GM18867 (cell line): Measurements from ENCODE around the gene PAX8.

Experiments used
- ATAC-seq: cut with Tn5 transposase; IDR thresholded peaks from one replicate; pipeline ENCODE4 v1.9.1; 2021; ENCODE audit warnings: mild to moderate bottlenecking, moderate library complexity; ENCODE audit not compliant: unreplicated experiment

Gene PAX8

DNA sequence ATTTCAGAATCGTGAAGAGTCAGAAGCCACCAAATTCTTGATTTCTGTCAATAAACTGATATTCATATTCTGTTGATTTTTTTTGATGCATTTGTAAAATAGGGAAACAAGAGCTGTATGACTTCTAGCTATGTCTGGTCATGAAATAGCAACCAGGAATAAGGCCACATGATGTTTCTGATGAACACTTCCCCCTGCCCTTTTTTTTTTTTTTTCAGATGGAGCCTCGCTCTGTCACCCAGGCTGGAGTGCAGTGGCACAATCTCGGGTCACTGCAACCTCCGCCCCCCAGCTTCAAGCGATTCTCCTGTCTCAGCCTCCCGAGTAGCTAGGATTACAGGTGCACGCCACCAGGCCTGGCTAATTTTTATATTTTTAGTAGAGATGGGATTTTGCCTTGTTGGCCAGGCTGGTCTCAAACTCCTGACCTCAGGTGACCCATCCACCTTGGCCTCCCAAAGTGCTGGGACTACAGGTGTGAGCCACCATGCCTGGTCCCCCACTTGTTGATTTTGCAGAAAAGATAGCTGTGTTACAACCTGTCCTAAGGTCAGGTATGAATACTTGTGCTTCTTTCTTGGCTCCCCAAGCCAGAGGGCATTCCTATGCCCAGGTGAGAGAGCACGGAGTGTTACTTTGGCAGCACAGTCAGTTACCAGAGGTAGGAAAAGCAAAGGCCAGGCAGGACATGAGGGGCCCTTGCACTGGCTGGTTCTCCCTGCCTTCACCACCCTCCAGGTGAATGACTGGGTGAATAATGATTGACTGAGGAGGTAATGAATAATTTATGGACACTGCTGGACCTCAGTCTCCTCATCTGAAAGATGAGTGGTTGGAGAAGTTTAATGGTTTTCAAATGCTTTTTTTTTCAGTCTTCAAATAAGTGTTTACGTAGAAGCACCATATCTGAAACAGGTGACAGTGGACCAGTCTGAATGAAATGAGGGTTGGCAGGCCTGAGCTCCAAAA lies 39.6 kb downstream of the PAX8 start:
- no peak for ATAC-seq

DNA sequence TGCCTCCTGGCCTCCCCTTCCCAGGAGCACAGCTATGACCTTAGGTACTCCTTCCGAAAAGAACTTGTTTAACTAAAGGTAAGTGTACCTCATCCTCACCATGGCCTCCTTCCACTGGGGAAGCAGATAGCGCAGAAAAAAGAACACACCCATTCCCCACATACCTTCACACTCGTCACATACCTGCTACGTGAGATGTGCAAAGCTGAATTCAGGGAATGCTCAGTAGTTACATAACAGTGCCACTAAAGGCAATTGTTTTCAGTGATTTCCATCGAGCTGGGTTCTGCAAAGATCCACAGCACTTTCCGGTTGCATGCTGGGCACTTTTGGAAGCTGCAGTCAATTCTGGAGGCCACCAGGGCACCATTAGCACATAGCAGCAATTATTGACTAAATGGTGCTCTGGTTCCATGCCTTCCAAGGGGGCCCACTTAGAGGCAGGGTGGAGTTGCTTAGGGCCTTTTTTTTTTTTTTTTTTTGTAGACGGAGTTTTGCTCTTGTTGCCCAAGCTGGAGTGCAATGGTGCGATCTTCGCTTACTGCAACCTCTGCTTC lies 41.0 kb downstream of the PAX8 start:
- ATAC-seq = no peak

DNA sequence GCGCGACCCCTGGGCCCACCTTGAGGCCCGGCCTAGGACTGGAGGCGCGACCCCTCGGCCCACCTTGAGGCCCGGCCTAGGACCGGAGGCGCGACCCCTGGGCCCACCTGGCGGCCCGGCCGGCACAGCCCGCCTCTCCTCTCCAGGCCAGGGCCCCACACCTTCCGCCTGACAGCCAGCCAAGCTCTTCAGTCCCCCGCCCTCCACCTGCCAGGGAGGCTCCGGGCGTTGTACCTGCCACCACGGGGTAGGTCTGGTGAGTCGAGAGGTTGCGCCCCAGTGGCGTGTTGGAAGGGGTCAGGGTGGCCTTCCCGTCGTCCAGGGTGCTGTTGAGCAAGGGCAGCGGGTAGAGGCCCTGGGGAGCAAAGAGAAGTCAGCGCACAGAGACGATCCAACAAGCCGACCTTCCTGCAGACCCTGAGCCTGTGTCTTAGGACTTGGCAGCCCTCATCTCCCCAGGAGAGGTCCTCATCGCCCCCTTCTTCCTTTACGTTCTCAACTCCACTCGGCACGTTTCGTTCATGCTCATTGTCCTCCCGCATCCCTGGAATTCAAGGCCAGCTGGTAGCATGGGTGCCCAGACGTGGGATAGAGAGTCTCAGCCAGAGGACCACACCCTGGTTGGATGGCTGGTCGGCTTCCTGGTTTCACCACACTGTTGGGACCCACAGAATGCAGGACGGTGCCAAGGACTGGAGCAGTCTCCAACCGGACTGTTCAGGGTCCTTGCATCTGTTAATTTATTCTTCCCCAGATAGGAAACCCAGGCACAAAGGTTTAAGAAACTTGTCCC lies 42.2 kb downstream of the PAX8 start:
- no peak for ATAC-seq

DNA sequence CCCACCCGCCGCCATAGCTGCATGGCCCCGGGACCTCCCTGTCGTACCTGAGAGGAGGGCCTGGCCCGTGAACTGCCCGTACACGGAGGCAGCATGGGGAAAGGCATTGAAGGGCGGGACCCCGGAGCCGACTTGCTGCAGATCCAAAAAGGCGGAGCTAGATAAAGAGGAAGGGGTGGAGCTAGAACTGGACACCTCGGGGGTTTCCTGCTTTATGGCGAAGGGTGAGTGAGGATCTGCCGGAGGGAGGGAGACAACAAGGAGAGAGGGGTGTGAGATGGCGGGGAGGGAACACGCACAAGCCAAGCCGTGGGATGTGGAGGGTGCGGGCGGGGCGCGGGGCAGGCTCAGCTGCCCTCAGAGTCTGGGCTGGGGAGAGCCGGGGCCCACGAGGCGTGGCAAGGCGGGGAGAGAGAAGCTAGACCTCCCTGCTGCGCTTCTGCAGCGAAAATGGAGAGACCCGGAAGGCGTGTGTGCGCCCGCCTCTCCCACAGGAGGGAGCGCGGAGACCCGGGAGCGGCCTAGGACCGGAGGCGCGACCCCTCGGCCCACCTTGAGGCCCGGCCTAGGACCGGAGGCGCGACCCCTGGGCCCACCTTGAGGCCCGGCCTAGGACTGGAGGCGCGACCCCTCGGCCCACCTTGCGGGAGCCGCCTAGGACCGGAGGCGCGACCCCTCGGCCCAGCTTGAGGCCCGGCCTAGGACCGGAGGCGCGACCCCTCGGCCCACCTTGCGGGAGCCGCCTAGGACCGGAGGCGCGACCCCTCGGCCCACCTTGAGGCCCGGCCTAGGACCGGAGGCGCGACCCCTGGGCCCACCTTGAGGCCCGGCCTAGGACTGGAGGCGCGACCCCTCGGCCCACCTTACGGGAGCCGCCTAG lies 43.1 kb downstream of the PAX8 start:
- ATAC-seq = peak; percentile 92

DNA sequence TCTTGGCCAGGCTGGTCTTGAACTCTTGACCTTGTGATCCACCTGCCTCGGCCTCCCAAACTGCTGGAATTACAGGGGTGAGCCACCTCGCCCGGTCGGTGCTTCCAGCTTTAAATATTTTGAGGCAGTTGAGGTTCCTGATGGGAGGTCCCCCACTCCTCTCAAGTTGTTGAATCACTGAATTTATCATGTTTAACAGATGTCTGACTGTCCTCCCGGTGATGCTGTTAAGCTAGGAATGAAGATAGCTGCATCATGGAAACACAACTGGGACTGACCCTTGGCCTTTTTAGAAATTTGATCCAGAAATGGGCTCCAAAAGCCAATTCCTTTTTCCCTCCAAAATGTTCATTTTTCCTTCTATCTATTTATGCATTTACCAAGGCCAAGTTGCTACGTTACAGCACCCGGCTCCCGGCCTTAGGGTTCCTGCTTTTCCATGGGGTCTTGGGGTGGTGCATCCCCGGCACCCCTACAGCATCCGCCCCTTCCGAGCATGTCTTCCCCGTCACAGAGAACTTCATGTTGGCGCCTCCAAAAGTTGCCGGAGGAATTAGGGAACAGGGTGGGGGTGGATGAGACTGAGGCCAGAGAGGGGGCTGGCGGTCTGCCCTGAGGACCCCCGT lies 43.9 kb downstream of the PAX8 start:
- peak; percentile 7 for ATAC-seq

DNA sequence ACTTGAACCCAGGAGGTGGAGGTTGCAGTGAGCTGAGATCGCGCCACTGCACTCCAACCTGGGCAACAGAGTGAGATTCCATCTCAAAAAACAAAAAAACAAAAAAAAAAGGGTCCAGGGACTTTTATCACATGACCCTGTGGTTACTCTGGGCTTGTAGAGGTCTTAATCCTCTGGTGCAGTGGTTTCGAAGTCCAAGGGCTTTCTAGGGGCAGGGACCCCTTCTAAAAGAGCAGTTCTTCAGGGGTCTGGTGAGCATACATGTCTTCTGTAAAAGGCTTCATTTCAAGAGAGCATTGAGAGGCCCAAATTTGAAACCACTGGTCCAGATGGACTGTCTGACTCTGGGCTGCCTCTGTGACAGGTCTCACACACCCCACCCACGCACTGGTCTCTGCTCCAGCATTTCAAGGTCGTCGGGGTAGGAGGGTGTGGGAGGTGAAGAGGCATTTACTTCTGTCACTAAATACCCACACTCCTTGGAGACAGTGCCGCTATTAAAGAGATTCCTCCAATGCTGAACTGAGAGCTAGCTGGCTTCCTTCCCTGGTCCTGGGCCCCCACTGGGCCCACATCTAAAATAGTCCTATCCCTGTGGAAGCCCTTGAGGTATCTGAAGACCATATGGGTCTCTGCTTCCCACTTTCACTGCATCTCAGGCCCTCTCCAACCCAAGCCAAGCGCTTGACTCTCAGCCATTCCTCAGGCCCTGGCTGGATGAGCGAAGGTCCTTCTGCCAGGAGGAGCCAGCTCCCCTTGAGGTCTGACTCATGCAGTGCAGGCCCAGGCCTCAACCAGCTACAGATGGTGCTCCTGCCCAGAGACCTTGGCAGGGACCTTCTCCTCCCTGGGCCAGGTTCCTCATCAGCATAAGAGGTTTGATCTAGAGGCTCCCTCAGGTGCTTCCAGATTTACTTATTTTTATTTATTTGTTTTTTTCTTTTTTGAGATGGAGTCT lies 44.8 kb downstream of the PAX8 start:
- ATAC-seq = no peak

DNA sequence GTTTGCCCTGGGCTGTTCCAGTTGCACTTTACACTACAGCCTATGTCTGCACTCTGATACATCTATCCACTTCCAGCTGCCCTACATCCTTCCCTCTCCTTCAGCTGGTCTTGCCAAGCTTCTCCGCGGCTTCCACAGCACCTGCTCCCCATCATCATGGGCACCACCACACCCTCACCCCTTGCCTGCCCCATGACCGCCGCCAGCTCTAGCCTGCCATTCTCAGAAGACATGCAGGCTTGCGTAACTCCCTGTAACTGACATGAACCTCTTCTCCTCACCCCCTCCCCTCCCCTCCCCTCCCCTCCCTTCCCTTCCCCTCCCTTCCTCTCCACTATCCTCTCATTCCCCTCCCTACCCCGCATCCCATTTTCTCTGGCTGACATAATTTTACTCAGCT lies 46.0 kb downstream of the PAX8 start:
- ATAC-seq = no peak

DNA sequence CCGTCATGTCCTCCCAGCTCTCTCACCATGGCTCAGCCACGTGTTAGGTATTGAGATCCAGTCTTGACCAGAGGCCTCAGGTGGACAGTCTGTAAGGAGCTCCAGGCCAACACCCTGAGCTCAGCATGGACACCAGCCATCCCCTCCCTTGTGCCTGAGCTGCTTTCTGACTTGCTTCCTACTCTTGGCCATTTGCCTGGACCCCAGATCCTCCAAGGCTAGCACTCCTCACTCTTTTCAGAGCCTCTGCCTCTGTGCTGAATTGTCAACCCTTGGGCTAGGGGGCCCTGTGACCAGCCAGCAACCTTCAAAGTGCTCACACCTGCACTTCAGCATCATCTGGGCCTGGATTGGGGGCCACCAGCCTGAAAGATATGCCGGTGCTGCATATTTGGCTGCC lies 46.6 kb downstream of the PAX8 start:
- no peak for ATAC-seq

DNA sequence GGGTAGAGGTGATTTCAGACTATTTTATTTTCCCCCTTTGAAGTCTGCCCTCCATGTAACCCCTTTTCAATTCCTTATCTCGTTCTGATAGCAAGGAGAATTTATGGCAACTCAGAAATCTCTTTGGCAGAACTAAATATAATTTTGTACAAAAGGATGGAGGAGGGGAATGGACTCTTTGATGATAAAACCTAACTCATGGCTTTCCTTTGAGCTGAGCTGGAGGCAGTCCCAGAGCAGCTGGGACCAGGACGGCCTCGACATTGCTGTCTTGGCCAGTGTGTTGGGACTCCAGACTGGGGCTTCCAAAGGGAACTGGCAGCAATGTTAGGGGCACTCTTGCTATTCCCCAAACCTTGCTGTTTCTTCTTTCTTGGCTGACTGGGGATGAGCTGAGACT lies 47.7 kb downstream of the PAX8 start:
- ATAC-seq = no peak

DNA sequence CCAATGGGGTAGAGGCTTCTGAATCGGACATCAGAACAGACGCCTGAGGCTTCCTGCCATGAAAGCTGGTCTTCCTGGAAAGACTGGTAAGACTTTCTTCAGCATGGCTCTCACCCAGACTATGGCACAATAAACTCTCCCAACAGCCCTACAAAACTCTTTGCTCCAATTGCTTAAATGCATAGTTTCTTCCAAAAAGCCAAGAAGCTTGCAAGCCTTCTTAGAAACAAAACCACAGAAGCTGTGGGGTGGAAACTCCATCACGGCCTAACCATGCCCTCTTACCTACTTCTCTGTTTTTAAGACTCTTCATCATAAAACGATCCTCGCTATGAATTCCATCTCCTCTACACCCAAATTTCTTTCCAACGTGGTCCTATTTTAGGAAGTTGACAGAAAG lies 48.2 kb downstream of the PAX8 start:
- no peak for ATAC-seq

DNA sequence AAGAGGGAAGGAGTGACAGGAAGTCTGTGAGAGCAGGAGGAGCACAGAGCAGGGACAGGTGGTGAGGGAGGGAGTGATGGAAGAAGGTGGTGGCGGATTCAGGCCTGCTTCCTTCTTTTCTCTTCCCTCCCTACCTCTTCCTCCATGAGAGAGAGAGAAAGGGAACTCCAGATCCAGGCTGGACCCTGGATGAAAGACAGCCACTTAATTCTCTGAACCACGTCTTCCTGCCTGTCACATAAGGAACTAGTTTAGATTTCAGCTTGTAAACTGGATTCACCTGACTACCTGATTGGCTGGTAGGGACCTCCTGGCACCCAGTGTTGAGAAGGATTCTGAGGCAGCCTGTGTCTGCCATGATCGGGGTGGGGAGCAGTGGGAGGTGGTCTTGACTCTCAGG lies 48.9 kb downstream of the PAX8 start:
- ATAC-seq = no peak

DNA sequence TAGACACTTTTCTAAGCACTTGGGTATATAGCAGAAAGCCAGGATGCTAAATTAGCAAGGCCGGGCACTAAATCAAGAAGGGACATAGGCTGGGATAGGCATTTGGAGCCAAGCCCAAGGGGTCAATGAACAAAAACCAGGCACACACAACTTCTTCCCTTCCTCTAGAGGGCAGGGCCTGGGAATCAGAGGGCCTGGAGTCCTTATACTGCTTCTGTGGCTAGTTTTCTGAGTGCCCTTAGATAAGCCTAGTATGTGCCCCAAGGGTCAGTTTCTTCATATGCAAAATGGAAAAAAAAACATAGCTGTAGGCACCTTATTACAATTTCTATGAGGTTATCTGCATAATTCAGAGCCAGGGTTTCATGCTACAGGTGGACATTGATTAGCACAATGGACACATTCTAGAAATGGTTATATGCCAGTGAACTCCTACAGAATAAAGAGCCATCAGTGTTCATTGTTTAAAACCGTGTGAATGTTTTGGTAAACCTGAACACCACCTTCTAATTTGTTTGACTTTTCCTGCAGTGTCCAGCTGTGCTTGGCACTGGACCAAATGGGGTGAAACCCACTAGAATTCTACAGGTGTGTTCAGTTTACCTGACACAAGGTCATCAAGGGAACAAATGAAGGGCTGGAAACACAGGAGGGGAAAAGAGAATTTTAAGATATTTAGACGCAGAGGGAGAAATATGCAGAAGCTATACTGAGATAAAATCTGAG lies 49.6 kb downstream of the PAX8 start:
- ATAC-seq = no peak

DNA sequence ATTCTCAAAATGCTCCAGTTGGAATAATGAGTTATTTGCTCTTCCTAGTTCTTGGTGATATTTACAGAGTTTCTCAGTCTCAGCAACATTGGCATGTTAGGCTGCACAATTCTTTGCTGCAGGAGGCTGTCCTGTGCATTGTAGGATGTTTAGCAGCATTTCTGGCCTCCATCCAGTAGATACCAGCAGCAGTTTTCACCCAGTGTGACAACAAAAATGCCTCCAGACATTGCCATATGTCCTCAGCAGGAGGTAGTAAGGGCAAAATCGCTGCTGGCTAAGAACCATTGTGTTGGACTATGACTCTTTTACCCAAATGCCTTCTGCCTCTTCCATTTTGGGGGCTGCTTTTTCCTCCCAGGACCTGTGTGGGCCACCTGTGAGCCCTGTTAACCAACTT lies 50.4 kb downstream of the PAX8 start:
- ATAC-seq = no peak

DNA sequence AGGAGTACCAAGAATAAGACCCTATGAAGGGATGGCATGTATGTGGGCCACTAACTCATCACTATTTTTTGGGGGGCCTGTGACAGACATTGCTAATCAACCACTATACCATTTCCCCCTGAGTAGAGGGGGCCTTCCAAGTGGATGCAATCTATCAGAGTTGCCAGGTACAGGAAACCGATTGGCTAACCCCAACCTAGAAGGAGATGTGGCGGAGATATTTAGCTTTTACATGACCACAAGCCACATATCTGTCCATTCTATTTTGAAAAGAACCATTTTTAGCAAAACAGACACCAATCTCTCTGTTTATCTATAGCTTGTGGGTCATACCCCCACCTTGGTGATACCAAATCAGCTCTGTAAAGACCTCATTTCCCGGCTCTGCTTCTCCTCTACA lies 51.0 kb downstream of the PAX8 start:
- no peak for ATAC-seq

DNA sequence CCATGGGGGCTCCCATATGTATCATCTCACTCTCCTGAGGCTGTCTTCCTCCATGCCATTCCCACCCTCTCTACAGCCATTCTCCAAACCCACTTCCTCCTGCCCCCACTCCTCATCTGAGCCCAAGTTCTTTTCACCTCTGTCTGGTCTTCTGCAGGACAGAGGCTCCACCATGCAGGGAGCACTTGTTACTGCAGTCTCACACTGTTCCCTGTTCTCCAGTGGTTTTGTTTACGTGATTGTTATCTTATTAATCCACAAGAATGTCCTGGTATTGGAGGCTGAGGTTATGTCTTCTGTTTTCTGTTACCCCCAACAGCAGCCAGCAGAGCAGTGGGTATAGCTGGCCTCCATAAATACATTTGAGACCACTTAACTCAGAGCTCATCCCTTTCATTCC lies 51.4 kb downstream of the PAX8 start:
- ATAC-seq = no peak

DNA sequence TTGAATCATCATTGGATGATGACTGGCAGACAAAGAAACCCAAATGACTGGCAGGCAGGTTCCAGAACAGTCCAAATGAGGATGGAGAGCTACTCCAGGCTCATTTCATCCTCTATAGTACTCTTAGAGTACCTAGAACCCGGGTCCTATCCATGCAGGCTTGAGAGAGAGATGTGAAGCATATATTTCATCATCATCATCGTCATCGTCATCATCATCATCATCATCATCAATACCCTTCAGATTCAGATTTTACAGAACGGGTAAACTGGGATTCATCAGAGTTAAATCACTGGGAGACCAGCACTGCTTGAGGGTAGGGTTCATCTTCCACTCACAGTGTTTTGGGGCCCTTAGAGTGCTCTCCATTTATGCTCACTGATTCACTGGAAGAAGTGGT lies 52.3 kb downstream of the PAX8 start:
- ATAC-seq = no peak

DNA sequence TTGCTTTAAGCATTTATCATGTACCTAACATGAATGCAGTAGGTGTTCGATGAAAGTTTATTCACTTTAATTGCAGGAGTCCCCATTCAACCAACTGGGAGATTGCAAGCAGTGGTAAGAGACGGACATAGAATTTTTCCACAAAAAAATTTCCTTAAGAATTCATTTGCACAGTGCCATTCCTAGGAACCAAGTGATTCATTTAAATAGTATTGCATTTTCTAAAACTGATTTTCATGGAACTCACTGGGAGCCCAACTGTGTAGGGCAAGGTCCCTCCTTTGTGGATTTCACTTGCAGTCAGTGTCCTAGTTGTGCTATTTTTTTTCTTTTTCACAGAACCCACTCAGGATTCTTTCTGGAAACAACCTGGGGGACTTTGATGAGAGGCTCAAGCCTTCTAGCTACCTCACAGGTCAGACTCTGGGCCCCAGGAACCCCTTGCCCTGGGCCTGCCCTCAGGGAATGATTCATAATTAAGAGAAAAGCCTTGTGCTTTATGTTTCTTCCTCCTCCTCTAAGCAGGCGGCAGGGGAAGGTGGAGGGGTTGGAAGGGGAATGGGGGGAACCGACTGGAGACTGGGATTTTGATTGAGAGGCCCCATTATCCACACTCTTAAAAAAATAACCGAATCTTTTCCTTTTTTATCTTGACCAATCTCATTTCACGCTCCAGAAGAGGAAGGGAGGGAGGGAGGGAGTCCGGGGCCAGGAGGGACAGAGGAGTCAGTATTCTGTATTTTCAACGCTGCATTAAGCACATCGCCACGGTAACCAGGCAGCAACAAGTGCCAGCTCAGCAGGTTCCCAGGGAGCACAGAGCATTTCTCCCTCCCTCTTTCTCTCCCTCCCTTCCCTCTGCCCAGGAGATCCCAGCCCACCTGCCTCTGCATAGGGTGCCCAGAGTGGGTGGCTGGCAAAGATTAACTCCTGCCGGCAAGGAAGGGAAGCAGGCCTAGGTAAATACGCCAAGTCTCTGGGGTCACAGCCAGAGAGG lies 53.2 kb downstream of the PAX8 start:
- ATAC-seq = no peak
